Endometrial microvascular endothelial cells (primary cell): ENCODE data around the gene HIRIP3. TPM values are rescaled to one million over a fixed set of nuclear protein-coding genes. Genes with fewer than 3 reads are reported as not detected.
"Not testable (repeated sequence)": the region's sequence is repeated elsewhere in the genome, so short reads cannot be mapped to it uniquely, and the experiment has no call there.

Experiments
- in situ Hi-C: cut with HindIII; loops from 2 replicates; pipeline ENCODE4 v1.10.0; 2017; ENCODE audit warnings: low sequenced_read_pairs, low pct_unique_long_range_greater_than_20kb; ENCODE audit errors: inconsistent ontology term
- total RNA-seq: library from RNA; depleted of rRNA; stranded (reverse); fragments of >200 nt; gene quantifications from one replicate; pipeline ENCODE4 v1.2.3, GENCODE V29; 2015; ENCODE audit errors: inconsistent ontology term

Gene HIRIP3
- total RNA-seq, 1 donor from 2014 or later, result 9.7 TPM

DNA sequence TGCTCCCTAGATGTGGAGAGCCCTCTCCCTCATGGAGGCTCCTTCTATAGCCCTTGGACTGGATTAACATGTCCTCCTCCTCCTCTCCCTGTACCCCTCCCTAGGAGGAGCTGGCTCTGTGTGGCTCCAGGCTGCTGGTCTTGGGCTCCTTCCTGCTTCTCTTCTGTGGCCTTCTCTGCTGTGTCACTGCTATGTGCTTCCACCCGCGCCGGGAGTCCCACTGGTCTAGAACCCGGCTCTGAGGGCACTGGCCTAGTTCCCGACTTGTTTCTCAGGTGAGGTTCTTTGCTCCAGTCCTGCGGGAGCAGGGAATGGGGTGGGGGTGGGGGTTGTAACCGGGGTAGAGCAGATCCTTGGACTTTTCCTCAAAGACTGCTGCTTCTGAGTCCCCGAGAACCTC is 24.1 kb downstream of the HIRIP3 start:
- in situ Hi-C loops, result no loop called here

DNA sequence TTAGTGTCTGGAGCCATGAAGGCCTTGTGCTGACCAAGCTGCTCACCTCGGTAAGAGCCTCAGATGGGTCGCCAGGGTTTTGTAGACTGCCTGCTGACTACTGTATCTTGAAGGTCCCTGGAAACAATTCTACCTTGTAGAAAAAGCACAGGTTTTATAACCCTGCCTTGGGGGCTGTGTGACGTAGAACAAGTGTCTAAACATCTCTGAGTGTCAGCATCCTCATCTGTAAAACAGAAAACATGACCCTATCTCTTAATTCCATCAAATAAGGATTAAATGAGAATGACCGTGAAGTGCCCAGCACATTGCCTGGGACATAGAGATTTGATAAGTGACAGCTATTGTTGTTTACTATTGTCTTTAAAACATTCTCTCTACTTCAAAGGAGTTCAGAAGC is 27.2 kb downstream of the HIRIP3 start:
- in situ Hi-C loops, result no loop called here

DNA sequence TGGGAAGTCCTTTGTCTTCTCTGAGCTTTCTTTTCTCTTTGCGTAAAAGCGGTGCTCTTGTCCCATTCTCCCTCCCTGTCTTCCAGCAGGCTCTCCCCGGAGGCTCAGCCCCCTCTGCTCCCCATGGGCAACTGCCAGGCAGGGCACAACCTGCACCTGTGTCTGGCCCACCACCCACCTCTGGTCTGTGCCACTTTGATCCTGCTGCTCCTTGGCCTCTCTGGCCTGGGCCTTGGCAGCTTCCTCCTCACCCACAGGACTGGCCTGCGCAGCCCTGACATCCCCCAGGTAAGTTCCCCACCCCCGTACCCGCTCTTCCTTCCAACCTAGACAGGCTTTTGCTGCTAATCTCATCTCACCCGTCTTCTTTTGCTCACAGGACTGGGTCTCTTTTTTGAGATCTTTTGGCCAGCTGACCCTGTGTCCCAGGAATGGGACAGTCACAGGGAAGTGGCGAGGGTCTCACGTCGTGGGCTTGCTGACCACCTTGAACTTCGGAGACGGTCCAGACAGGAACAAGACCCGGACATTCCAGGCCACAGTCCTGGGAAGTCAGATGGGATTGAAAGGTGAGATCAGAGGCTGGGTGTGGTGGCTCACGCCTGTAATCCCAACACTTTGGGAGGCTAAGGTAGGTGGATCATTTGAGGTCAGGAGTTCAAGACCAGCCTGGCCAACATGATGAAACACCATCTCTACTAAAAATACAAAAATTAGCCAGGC is 32.2 kb downstream of the HIRIP3 start:
- in situ Hi-C loops, result no loop called here

DNA sequence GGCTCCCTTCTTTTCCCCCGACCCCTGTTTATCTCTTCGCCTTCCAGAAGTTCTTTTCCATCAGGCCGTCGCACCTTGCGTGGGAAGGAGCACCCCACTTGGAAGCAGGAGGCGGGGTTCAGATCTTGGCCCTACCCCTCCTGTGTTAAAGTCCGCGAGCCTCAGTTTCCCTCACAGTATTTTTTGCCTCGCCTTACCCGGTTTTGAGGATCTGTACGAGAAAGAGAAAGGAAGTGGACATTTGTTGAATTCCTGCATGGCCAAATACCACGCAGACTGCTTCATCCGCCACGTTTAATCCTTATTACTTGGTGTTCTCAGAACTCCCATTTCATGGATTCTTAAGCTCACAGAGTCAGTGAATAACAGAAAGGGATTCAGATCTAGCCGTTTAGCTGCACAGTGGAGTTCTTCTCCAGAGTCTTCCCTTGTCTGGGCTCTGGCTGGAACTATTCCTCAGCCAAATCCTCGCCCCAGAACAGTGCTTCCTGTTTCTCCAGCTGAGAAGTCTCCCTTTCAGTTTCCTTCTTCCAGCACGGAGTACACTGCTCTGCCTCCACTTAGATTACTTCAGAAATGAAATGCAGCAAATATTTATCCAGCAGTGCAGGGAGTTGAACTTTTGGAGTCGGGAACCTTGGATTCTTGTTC is 32.9 kb downstream of the HIRIP3 start:
- in situ Hi-C loops, result no loop called here

DNA sequence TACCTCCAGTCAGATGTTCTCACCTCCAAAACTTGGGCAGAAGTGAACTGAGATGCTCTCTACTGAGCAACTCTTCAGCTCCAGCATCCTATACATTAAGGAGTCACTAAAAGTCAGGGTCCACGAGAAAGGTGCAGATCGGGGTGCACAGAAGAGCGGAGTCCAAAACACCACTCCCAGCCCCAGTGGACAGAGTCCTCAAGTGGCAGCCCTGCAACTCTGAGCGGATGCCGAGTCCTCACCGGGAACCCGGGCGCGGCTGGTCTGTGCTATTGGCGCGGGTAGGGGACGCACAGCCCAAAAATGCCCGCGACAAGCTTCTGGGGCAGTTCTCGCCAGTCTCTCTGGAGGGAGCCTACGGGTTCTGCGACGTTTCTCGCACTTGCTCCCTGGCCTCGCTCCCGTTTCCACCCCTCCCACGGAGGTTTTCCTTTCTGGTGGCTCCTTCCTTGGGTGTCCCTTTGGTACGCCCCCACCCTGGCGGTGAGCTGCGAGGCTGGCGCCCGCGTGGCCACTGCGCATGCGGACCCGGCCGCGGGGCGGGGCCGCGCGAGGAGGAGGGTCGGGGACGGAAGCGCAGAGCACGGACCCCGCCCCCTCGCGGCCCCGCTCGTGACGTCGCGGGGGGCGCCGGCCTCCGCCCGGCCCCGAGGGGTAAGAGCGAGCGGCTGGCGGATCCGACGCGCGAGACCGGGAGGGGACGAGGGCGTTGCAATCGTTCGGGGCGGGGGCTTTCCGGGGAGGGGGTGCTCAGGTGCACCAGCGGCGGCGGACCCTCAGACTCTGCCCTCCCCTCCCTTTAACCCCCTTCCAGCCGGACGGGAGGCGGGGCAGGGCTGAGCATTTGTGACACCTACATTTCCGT is 33.7 kb downstream of the HIRIP3 start, which contains the start of gene TMEM219:
TMEM219 (plus strand) TSS at position 601 of the 865 bp plus-strand sequence. CDS start 1,065 bp downstream, outside the sequence.
- in situ Hi-C loops, result no loop called here

DNA sequence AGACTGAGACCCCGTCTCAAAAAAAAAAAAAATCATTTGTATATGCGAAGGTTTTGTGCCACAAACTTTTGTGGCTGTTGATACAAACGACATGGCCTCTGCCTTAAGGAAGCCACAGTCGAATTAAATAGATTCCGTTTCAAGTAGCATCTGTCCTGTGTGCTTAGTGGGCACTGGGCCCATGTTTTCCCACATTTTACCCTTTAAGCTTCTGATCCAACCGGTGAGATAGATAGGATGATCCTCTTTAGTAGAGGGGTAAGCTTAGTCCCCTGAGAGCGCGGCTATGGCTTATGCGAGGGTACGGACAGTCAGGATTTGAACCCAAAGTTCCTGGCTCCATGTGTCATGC is 34.3 kb downstream of the HIRIP3 start:
- in situ Hi-C loops, result no loop called here

DNA sequence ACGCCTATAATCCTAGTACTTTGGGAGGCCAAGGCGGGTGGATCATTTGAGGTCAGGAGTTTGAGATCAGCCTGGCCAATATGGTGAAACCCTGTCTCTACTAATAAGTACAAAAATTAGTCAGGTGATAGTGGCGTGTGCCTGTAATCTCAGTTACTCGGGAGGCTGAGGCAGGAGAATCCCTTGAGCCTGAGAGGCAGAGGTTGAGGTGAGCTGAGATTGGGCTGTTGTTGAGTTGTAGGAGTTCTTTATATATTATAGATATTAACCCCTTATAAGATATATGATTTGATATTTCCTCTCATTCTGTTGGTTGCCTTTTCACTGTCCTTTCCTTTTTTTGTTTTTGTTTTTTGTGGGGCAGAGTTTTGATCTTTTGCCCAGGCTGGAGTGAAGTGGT is 35.6 kb downstream of the HIRIP3 start:
- in situ Hi-C loops, result not testable (repeated sequence)

DNA sequence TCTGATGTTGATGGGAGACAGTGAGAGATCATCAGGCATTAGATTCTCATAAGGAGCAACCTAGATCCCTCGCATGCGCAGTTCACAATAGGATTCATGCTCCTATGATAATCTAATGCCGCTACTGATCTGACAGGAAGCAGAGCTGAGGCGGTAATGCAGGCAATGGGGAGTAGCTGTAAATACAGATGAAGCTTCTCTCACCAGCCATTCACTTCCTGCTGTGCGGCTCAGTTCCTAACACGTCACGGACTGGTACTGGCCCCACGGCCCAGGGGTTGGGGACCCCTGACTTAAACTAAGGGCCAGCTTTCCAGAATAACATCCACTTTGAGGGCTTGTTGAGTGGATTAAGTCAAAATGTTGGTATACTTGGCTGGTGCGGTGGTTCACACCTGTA is 36.1 kb downstream of the HIRIP3 start:
- in situ Hi-C loops, result no loop called here

DNA sequence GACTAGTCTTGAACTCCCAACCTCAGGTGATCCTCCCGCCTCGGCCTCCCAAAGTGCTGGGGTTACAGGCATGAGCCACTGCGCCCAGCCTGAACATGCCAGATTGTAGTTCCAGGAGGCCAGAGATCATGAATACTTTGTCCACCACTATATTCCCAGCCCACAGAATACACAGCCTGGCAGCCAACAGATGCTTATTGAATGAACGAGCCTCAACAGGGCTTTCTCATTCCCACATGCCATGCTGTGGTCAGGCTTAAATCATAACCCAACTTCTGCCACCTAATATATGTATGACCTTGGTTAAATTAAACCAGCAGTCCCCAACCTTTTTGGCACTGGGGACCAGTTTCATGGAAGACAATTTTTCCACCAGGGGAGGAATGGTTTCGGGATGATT is 36.7 kb downstream of the HIRIP3 start:
- in situ Hi-C loops, result no loop called here

DNA sequence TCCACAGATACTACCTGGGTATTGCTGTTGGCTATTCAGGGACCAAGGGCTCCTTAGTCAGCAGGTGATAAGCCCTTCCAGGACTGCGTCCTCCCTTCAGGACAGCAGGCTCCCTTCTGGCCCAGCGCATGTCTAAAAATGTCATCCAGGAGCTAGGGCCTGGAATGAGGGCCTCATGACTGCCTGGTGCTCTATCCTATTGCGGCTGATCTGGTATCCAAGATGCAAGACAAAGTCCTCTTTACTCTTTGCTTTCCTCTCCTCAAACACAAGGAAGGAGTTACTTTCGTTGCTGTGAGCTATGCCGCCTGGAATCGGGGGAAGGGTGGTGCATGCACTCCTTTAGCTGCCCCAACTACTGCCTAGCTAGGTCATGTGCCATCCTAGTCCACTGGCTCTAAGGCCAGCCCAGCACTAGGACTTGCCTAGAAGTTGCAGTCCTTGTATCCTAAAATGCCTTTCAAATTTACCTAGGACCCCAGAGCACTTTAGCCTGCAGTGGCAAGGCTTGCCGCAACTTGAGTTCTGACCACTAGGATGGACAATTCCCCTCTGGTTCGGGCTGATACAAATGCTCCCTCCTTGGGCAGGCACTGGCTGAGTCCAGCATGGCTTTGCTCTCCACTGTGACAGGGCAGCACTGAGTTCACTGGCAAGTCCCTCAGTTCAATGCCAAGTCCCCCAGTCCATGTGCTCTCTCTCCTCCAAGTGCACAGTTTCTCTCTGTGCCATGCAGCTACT is 43.6 kb downstream of the HIRIP3 start:
- in situ Hi-C loops, result no loop called here

DNA sequence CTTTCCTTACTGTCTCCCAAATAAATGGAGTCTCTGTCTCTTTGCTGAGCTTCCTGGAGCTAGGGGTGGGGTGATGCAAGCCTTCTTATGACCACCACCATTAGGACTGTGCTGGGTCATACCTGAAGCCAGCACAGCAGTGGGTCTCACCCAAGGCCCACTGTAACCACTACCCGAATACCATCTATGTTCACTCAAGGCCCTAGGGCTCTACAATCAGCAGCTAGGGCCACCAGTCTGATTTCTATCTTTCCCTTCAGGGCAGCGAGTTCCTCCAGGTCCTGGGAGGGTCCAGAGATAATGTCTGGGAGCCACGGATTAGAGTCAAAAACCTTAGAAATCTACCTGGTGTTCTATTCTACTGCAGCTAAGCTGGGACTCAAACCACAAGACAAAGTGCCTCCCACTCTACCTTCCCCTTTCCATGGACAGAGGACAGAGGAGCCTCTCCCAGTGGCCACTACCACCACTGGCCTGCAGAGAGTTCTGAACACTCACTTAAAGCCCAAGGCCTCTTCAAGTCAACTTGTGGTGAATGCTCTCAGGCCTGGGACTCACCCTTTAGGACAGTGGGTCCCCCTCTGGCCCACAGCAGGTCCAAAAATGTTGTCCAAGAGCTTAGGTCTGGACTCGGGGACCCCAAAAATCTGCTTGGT is 44.5 kb downstream of the HIRIP3 start:
- in situ Hi-C loops, result no loop called here

DNA sequence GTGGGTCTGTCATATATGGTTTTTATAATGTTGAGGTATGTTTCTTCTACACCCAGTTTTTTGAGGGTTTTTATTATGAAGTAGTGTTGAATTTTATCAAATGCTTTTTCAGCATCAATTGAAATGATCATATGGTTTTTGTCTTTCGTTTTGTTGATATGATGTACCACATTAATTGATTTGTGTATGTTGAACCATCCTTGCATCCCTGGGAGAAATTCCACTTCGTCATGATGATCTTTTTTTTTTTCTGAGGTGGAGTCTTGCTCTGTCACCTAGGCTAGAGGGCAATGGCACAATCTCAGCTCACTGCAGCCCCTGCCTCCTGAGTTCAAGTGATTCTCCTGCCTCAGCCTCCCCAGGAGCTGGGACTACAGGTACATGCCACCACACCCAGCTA is 47.5 kb downstream of the HIRIP3 start:
- in situ Hi-C loops, result no loop called here

DNA sequence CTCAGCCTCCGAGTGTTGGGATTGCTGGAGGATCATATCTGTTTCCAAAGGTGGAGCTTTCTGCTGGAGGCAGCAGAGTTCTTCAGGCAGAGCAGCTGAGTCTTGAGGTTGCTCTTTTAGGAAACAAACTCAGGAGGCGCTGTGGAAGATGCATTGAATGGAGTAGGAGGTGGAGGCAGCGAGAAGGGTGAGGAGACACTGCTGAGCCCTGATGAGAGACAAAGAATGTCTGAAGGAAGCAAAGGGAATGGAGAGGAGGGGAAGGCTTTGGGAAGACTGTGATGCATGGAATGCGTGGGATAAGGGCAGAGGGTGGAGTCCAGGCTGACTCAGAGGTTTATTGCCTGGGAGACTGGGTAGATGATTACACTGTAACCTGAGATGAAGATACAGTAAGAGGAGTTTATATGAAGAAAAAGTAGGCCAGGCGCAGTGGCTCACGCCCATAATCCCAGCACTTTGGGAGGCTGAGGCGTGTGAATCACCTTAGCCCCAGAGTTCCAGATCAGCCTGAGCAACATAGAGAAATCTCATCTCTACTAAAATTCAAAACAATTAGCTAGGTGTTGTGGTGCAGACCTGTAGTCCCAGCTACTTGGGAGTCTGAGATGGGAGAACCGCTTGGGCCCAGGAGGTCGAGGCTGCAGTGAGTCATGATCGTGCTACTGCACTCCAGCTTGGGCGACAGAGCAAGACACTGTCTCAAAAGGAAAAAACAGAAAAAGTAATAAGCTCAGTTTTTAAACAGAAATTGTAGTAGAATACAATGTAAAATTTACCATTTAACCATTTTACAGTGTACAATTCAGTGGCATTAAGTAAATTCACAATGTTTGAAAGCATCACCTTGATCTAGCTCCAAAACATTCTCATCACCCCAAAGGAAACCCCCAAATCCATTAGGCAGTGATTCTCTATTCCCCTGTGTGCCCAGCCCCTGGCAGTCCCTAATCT is 51.3 kb downstream of the HIRIP3 start:
- in situ Hi-C loops, result no loop called here

Other genes with a start within 250 kb of the HIRIP3 start
- gene C16orf54, start 249.6 kb downstream of the HIRIP3 start, total RNA-seq, result not detected
- not detected for gene ZG16, start 217.4 kb downstream of the HIRIP3 start, total RNA-seq
- gene KIF22, start 204.9 kb downstream of the HIRIP3 start, total RNA-seq, result 98.0 TPM
- 179 TPM for gene MAZ, start 189.1 kb downstream of the HIRIP3 start, total RNA-seq
- gene PRRT2, start 183.4 kb downstream of the HIRIP3 start, total RNA-seq, result not detected
- 36.8 TPM for gene PAGR1, start 179.5 kb downstream of the HIRIP3 start, total RNA-seq
- 416 TPM for gene MVP, start 175.2 kb downstream of the HIRIP3 start, total RNA-seq
- gene CDIPT, start 132.4 kb downstream of the HIRIP3 start, total RNA-seq, result 105 TPM
- 0.37 TPM for gene SEZ6L2, start 96.1 kb downstream of the HIRIP3 start, total RNA-seq
- not detected for gene ASPHD1, start 95.1 kb downstream of the HIRIP3 start, total RNA-seq
- gene KCTD13, start 69.4 kb downstream of the HIRIP3 start, total RNA-seq, result 4.2 TPM
- gene TMEM219, start 33.5 kb downstream of the HIRIP3 start, total RNA-seq, result 150 TPM
- gene TAOK2, start 21.7 kb downstream of the HIRIP3 start, total RNA-seq, result 87.5 TPM
- 104 TPM for gene INO80E, start 624 bp upstream of the HIRIP3 start, total RNA-seq
- not detected for gene DOC2A, start 15.4 kb upstream of the HIRIP3 start, total RNA-seq
- not detected for gene C16orf92, start 27.6 kb upstream of the HIRIP3 start, total RNA-seq
- gene TLCD3B, start 35.7 kb upstream of the HIRIP3 start, total RNA-seq, result 0.84 TPM
- gene ALDOA, start 70.1 kb upstream of the HIRIP3 start, total RNA-seq, result 1,335 TPM
- 135 TPM for gene PPP4C, start 80.4 kb upstream of the HIRIP3 start, total RNA-seq
- gene TBX6, start 96.3 kb upstream of the HIRIP3 start, total RNA-seq, result not detected
- 10.9 TPM for gene YPEL3, start 100.6 kb upstream of the HIRIP3 start, total RNA-seq
- 1.3 TPM for gene GDPD3, start 117.9 kb upstream of the HIRIP3 start, total RNA-seq
- gene MAPK3, start 127.6 kb upstream of the HIRIP3 start, total RNA-seq, result 78.1 TPM
- 2.5 TPM for gene CORO1A, start 188.0 kb upstream of the HIRIP3 start, total RNA-seq
- gene BOLA2B, start 198.0 kb upstream of the HIRIP3 start, total RNA-seq, result 1,039 TPM
- 57.4 TPM for gene SLX1A, start 198.3 kb upstream of the HIRIP3 start, total RNA-seq
- gene SULT1A3, start 203.6 kb upstream of the HIRIP3 start, total RNA-seq, result 25.2 TPM